WTC11 (cell line): ENCODE results near the gene SERBP1. TPM values are rescaled to one million over a fixed set of nuclear protein-coding genes. Genes with fewer than 3 reads are reported as not detected.

Source experiments
- ATAC-seq: fragments of 200-7000 bp; cut with Tn5 transposase; 2 replicates; pipeline ENCODE4 v1.10.0; 2021; ENCODE audit warnings: mild to moderate bottlenecking, moderate library complexity
- CTCF ChIA-PET: fragments of 300-600 bp; sonication (Branson Sonifier 250); formaldehyde crosslinking; loops from one replicate; lab custom pipeline; 2021; ENCODE audit warnings: antibody characterized with exemption; lab: Charles Lee
- POLR2A ChIA-PET: fragments of 350-600 bp; sonication (Branson Sonifier 250); formaldehyde crosslinking; loops from one replicate; lab custom pipeline; 2021; ENCODE audit warnings: antibody characterized with exemption; lab: Charles Lee
- DNase-seq: peaks from one replicate; pipeline ENCODE4 v3.0.0; 2021; ENCODE audit warnings: low spot score
- H3K27ac Mint-ChIP-seq: 2 replicates; pipeline ENCODE4 v1.8.0; 2021; ENCODE audit warnings: mixed read lengths
- H3K27me3 Mint-ChIP-seq: 2 replicates; pipeline ENCODE4 v1.8.0; 2021; ENCODE audit warnings: low read depth, mild to moderate bottlenecking, moderate library complexity, mixed read lengths
- H3K36me3 Mint-ChIP-seq: 2 replicates; pipeline ENCODE4 v1.8.0; 2021; ENCODE audit warnings: mixed read lengths
- H3K4me1 Mint-ChIP-seq: 2 replicates; pipeline ENCODE4 v1.8.0; 2022; ENCODE audit warnings: mixed read lengths
- H3K4me3 Mint-ChIP-seq: 2 replicates; pipeline ENCODE4 v1.8.0; 2021; ENCODE audit warnings: mild to moderate bottlenecking, moderate library complexity, mixed read lengths
- H3K9me3 Mint-ChIP-seq: 2 replicates; pipeline ENCODE4 v1.8.0; 2021; ENCODE audit warnings: mixed read lengths
- ARID4B ChIP-seq: sonication (generic); formaldehyde crosslinking; IDR thresholded peaks from 2 replicates; pipeline ENCODE4 v1.8.0; 2023; ENCODE audit warnings: missing genetic modification reagents, mild to moderate bottlenecking, borderline replicate concordance
- ATF1 ChIP-seq: sonication (generic); formaldehyde crosslinking; IDR thresholded peaks from 2 replicates; pipeline ENCODE4 v1.8.1; 2023; ENCODE audit warnings: mild to moderate bottlenecking, moderate library complexity, missing genetic modification reagents
- ELF4 ChIP-seq: sonication (generic); formaldehyde crosslinking; IDR thresholded peaks from 2 replicates; pipeline ENCODE4 v1.8.1; 2022; ENCODE audit warnings: low read depth, mild to moderate bottlenecking, moderate library complexity, missing genetic modification reagents
- ERG ChIP-seq: fragments of 250-450 bp; sonication (Bioruptor Pico); IDR thresholded peaks from 2 replicates; pipeline ENCODE4 v1.8.0; 2021; ENCODE audit warnings: mild to moderate bottlenecking
- GRHL2 ChIP-seq: fragments of 250-450 bp; sonication (Bioruptor Pico); IDR thresholded peaks from 2 replicates; pipeline ENCODE4 v1.8.0; 2022; ENCODE audit warnings: mild to moderate bottlenecking, moderate library complexity; ENCODE audit not compliant: insufficient replicate concordance, severe bottlenecking
- HMGA2 ChIP-seq: fragments of 250-450 bp; sonication (Bioruptor Pico); IDR thresholded peaks from 2 replicates; pipeline ENCODE4 v1.4.0; 2021; ENCODE audit warnings: mild to moderate bottlenecking, moderate library complexity
- HMGXB4 ChIP-seq: sonication (generic); formaldehyde crosslinking; IDR thresholded peaks from 2 replicates; pipeline ENCODE4 v1.8.1; 2023; ENCODE audit warnings: mild to moderate bottlenecking, moderate library complexity, missing genetic modification reagents
- JAZF1 ChIP-seq: fragments of 250-450 bp; sonication (Bioruptor Pico); IDR thresholded peaks from 2 replicates; pipeline ENCODE4 v1.9.0; 2021; ENCODE audit warnings: moderate library complexity, mild to moderate bottlenecking, inconsistent platforms
- JUN ChIP-seq: sonication (generic); formaldehyde crosslinking; IDR thresholded peaks from 2 replicates; pipeline ENCODE4 v1.8.0; 2023; ENCODE audit warnings: mild to moderate bottlenecking, missing genetic modification reagents
- KAT7 ChIP-seq: sonication (generic); formaldehyde crosslinking; IDR thresholded peaks from 2 replicates; pipeline ENCODE4 v1.8.1; 2023; ENCODE audit warnings: missing genetic modification reagents, mild to moderate bottlenecking, borderline replicate concordance
- MYBL2 ChIP-seq: sonication (generic); formaldehyde crosslinking; IDR thresholded peaks from 2 replicates; pipeline ENCODE4 v1.8.1; 2023; ENCODE audit warnings: mild to moderate bottlenecking, moderate library complexity, missing genetic modification reagents
- NFATC4 ChIP-seq: fragments of 250-450 bp; sonication (Bioruptor Pico); IDR thresholded peaks from 2 replicates; pipeline ENCODE4 v1.9.0; 2021; ENCODE audit warnings: mild to moderate bottlenecking
- NFYB ChIP-seq: sonication (generic); formaldehyde crosslinking; conservative IDR thresholded peaks from 2 replicates; pipeline ENCODE4 v1.8.0; 2022; ENCODE audit warnings: low read depth, missing genetic modification reagents
- SP1 ChIP-seq: sonication (generic); formaldehyde crosslinking; conservative IDR thresholded peaks from 2 replicates; pipeline ENCODE4 v1.8.1; 2022; ENCODE audit warnings: missing genetic modification reagents
- USF1 ChIP-seq: sonication (generic); formaldehyde crosslinking; IDR thresholded peaks from 2 replicates; pipeline ENCODE4 v1.8.0; 2022; ENCODE audit warnings: mild to moderate bottlenecking, missing genetic modification reagents
- ZNF121 ChIP-seq: sonication (generic); formaldehyde crosslinking; IDR thresholded peaks from 2 replicates; pipeline ENCODE4 v1.8.0; 2023; ENCODE audit warnings: missing genetic modification reagents
- ZNF138 ChIP-seq: sonication (generic); formaldehyde crosslinking; conservative IDR thresholded peaks from 2 replicates; pipeline ENCODE4 v1.8.1; 2022; ENCODE audit warnings: mild to moderate bottlenecking, moderate library complexity, missing genetic modification reagents
- ZNF396 ChIP-seq: fragments of 250-450 bp; sonication (Bioruptor Pico); IDR thresholded peaks from 2 replicates; pipeline ENCODE4 v1.8.0; 2021; ENCODE audit warnings: mild to moderate bottlenecking, moderate library complexity, borderline replicate concordance
- ZNF416 ChIP-seq: fragments of 250-450 bp; sonication (Bioruptor Pico); IDR thresholded peaks from 2 replicates; pipeline ENCODE4 v1.9.0; 2021; ENCODE audit warnings: mild to moderate bottlenecking, inconsistent platforms
- total RNA-seq: library from RNA; stranded (reverse); gene quantifications from 3 replicates; pipeline ENCODE4 v1.2.3, GENCODE V29; 2021

SERBP1 gene
- total RNA-seq, 1 experiment from 2014 or later, result 543 TPM

GRCh38 chr1:67371681-67372080 is 58.5 kb downstream of the SERBP1 start (continued):
- no peak for TF ChIP-seq ARID4B
- no peak for TF ChIP-seq GRHL2
- TF ChIP-seq NFATC4 (CRISPR knock-in tag), result no peak
- TF ChIP-seq ZNF138 (CRISPR knock-in tag), result no peak
- no peak for TF ChIP-seq JAZF1 (CRISPR knock-in tag)
- no peak for TF ChIP-seq JUN (CRISPR knock-in tag)
- TF ChIP-seq SP1, result no peak
- no peak for TF ChIP-seq MYBL2
- no peak for TF ChIP-seq NFYB (CRISPR knock-in tag)

GRCh38 chr1:67371043-67371442 is 59.2 kb downstream of the SERBP1 start:
- POLR2A ChIA-PET, result no interaction called here

More at GRCh38 chr1:67371043-67371442, 59.2 kb downstream of the SERBP1 start:
- Mint-ChIP-seq H3K4me3 (no peak overlapping the region), H3K27me3 (no peaks in the 10 kb centered on the region)
- TF ChIP-seq ZNF121 (CRISPR knock-in tag) (no peak), ELF4 (CRISPR knock-in tag) (no peak), ATF1 (CRISPR knock-in tag) (no peak), ARID4B (no peak), ZNF138 (CRISPR knock-in tag) (no peak), JUN (CRISPR knock-in tag) (no peak), KAT7 (no peak), HMGXB4 (CRISPR knock-in tag) (no peak), ZNF416 (CRISPR knock-in tag) (no peak), ERG (CRISPR knock-in tag) (no peak), HMGA2 (CRISPR knock-in tag) (no peak), USF1 (no peak), ZNF396 (CRISPR knock-in tag) (no peak)
- TF ChIP-seq, all 79 proteins: peak for 0
- ATAC-seq (no peak), DNase-seq (no peak)
- Mint-ChIP-seq H3K9me3 (no peaks in the 10 kb centered on the region), H3K36me3 (no peaks in the 10 kb centered on the region), H3K27ac (no peak overlapping the region), H3K4me1 (peaks cover 21% of the 10 kb centered on the region)
- CTCF ChIA-PET, result interaction anchor here (0.7 kb wide), 1 partner anchor 125 kb away, joined by 3 read pairs; no protein-coding TSS in a partner anchor
